HG03045 (cell line): Measurements from ENCODE around the gene ABHD12.

Experiments used
- ATAC-seq: cut with Tn5 transposase; IDR thresholded peaks from one replicate; pipeline ENCODE4 v1.9.1; 2021; ENCODE audit warnings: mild to moderate bottlenecking, moderate library complexity; ENCODE audit not compliant: unreplicated experiment

ABHD12 gene

GRCh38 chr20:25293507-25293906, 97.1 kb downstream of the ABHD12 start:
- ATAC-seq = no peak

GRCh38 chr20:25292176-25292891, 98.3 kb downstream of the ABHD12 start:
- no peak for ATAC-seq

- no peak for ATAC-seq
Measured at GRCh38 chr20:25291432-25292133, 99.1 kb downstream of the ABHD12 start.

- ATAC-seq = no peak
Measured at GRCh38 chr20:25290646-25291431, 99.8 kb downstream of the ABHD12 start.

GRCh38 chr20:25289886-25290597, 100.6 kb downstream of the ABHD12 start:
- ATAC-seq = no peak

GRCh38 chr20:25288291-25289181, 102.1 kb downstream of the ABHD12 start:
- peak; percentile 73 for ATAC-seq

- no peak for ATAC-seq
Measured at GRCh38 chr20:25287631-25288290, 102.9 kb downstream of the ABHD12 start.

GRCh38 chr20:25286917-25287316, 103.7 kb downstream of the ABHD12 start:
- no peak for ATAC-seq

GRCh38 chr20:25285856-25286798, 104.5 kb downstream of the ABHD12 start:
- no peak for ATAC-seq

- ATAC-seq = no peak
Measured at GRCh38 chr20:25285091-25285647, 105.5 kb downstream of the ABHD12 start.

- ATAC-seq = no peak
Measured at GRCh38 chr20:25284131-25284601, 106.5 kb downstream of the ABHD12 start.

- no peak for ATAC-seq
Measured at GRCh38 chr20:25283221-25283951, 107.2 kb downstream of the ABHD12 start.

GRCh38 chr20:25282796-25283195, 107.8 kb downstream of the ABHD12 start:
- no peak for ATAC-seq

- ATAC-seq = no peak
Measured at GRCh38 chr20:25282034-25282781, 108.4 kb downstream of the ABHD12 start.

- ATAC-seq = peak; percentile 66
Measured at GRCh38 chr20:25281541-25281991, 109.1 kb downstream of the ABHD12 start.
